Left renal cortex interstitium (tissue), 4 donors: Measurements from ENCODE around the gene ARL5B. TPM values are rescaled to one million over a fixed set of nuclear protein-coding genes. Genes with fewer than 3 reads are reported as not detected.

Experiments used
- DNase-seq, 4 donors: peaks; one replicate each; pipeline ENCODE4 v3.0.0-alpha.2; 2013; ENCODE audit warnings: low read depth in 4 of 4, low spot score in 2 of 4, missing footprints in 1 of 4
- polyA plus RNA-seq, 4 donors: library from polyadenylated mRNA; unstranded; fragments of 120-200 nt; gene quantifications; one replicate each; pipeline ENCODE4 v1.2.1, GENCODE V29; 2013; ENCODE audit not compliant: insufficient read length in 4 of 4

The ARL5B gene
- polyA plus RNA-seq, 4 donors: 38.2 to 45.6 (median 41.6) TPM

- DNase-seq: no peak
These were observed 31.3 kb downstream of the ARL5B start for GRCh38 chr10:18690541-18690940.

GRCh38 chr10:18699849-18700840 lies 40.9 kb downstream of the ARL5B start:
- no peak for DNase-seq

- DNase-seq: no peak
These were observed 44.3 kb downstream of the ARL5B start for GRCh38 chr10:18703521-18703920.

- DNase-seq: no peak
These were observed 51.0 kb downstream of the ARL5B start for GRCh38 chr10:18710201-18710653.

- no peak for DNase-seq
These were observed 53.8 kb downstream of the ARL5B start for GRCh38 chr10:18713077-18713476.

- DNase-seq: no peak
These were observed 59.8 kb downstream of the ARL5B start for GRCh38 chr10:18718991-18719390.

GRCh38 chr10:18719811-18720210 lies 60.6 kb downstream of the ARL5B start:
- DNase-seq: no peak

- no peak for DNase-seq
These were observed 61.8 kb downstream of the ARL5B start for GRCh38 chr10:18721067-18721466.

- no peak for DNase-seq
These were observed 64.6 kb downstream of the ARL5B start for GRCh38 chr10:18723801-18724200.

Other genes starting within 250 kb of the ARL5B start
- gene NSUN6, start 7.8 kb upstream of the ARL5B start, polyA plus RNA-seq: 10 to 100 TPM; 16.9 to 41.6 (median 29.6) TPM